ENCODE data around the gene TFDP2. TPM values are rescaled to one million over a fixed set of nuclear protein-coding genes. Genes with fewer than 3 reads are reported as not detected.

Gene TFDP2
- total RNA-seq, 2 donors from 2014 or later, result 62.7 to 76.4 TPM

- H3K27me3 Mint-ChIP-seq (ENCODE audit: insufficient read depth), result no peaks in the 10 kb centered on the region
- no peak overlapping the region for H3K4me3 Mint-ChIP-seq
- Histone ChIP-seq H3K36me3 (ENCODE audit: control insufficient read depth, insufficient read depth, low read length) (no peaks in the 10 kb centered on the region), H3K27me3 (ENCODE audit: control insufficient read depth, insufficient read depth, low read length, poor library complexity, severe bottlenecking) (no peaks in the 10 kb centered on the region), H3K27ac (ENCODE audit: low read depth, low read length) (no peak overlapping the region), H3K4me3 (ENCODE audit: low read length) (no peak overlapping the region), H3K9me3 (ENCODE audit: control insufficient read depth, low read length) (no peaks in the 10 kb centered on the region), H3K9ac (ENCODE audit: extremely low read depth, low read length, poor library complexity, severe bottlenecking) (no peak overlapping the region), H3K4me1 (ENCODE audit: control insufficient read depth, insufficient read depth, low read length) (no peaks in the 10 kb centered on the region)
- DNase-seq, result no peak
- peaks cover 8% of the 10 kb centered on the region for H3K36me3 Mint-ChIP-seq (ENCODE audit: low read depth)
- no peak for TF ChIP-seq CTCF (conservative IDR thresholded peaks at IDR 0.05)
- H3K9me3 Mint-ChIP-seq, result no peaks in the 10 kb centered on the region
- WGBS, 2 experiments (ENCODE audit: insufficient coverage in 1 of 2, insufficient read length in 1 of 2), result 100% methylated on average over 1 to 2 of the region's 2 CpGs
- no peaks in the 10 kb centered on the region for H3K4me1 Mint-ChIP-seq
- H3K27ac Mint-ChIP-seq, result no peak overlapping the region
Observed at GRCh38 chr3:142013993-142014392, 135.4 kb downstream of the TFDP2 start.

GRCh38 chr3:142013326-142013980, 135.9 kb downstream of the TFDP2 start:
- H3K36me3 Mint-ChIP-seq (ENCODE audit: low read depth), result peaks cover 8% of the 10 kb centered on the region
- no peaks in the 10 kb centered on the region for H3K9me3 Mint-ChIP-seq
- Histone ChIP-seq H3K4me1 (ENCODE audit: control insufficient read depth, insufficient read depth, low read length) (no peaks in the 10 kb centered on the region), H3K27ac (ENCODE audit: low read depth, low read length) (no peak overlapping the region), H3K9me3 (ENCODE audit: control insufficient read depth, low read length) (no peaks in the 10 kb centered on the region), H3K9ac (ENCODE audit: extremely low read depth, low read length, poor library complexity, severe bottlenecking) (no peak overlapping the region), H3K36me3 (ENCODE audit: control insufficient read depth, insufficient read depth, low read length) (no peaks in the 10 kb centered on the region), H3K27me3 (ENCODE audit: control insufficient read depth, insufficient read depth, low read length, poor library complexity, severe bottlenecking) (no peaks in the 10 kb centered on the region), H3K4me3 (ENCODE audit: low read length) (no peak overlapping the region)
- DNase-seq, result no peak
- 95 to 100% methylated on average over 1 to 2 of the region's 2 CpGs for WGBS, 2 experiments (ENCODE audit: insufficient coverage in 1 of 2, insufficient read length in 1 of 2)
- H3K4me3 Mint-ChIP-seq, result no peak overlapping the region
- no peak overlapping the region for H3K27ac Mint-ChIP-seq
- no peak for TF ChIP-seq CTCF (conservative IDR thresholded peaks at IDR 0.05)
- no peaks in the 10 kb centered on the region for H3K4me1 Mint-ChIP-seq
- H3K27me3 Mint-ChIP-seq (ENCODE audit: insufficient read depth), result no peaks in the 10 kb centered on the region

GRCh38 chr3:142009029-142009428, 140.3 kb downstream of the TFDP2 start:
- H3K4me3 Mint-ChIP-seq, result no peak overlapping the region
- H3K9me3 Mint-ChIP-seq, result no peaks in the 10 kb centered on the region
- Histone ChIP-seq H3K9ac (ENCODE audit: extremely low read depth, low read length, poor library complexity, severe bottlenecking) (no peak overlapping the region), H3K36me3 (ENCODE audit: control insufficient read depth, insufficient read depth, low read length) (peaks cover 10% of the 10 kb centered on the region), H3K4me1 (ENCODE audit: control insufficient read depth, insufficient read depth, low read length) (peaks cover 3% of the 10 kb centered on the region), H3K4me3 (ENCODE audit: low read length) (no peak overlapping the region), H3K27ac (ENCODE audit: low read depth, low read length) (no peak overlapping the region), H3K9me3 (ENCODE audit: control insufficient read depth, low read length) (no peaks in the 10 kb centered on the region), H3K27me3 (ENCODE audit: control insufficient read depth, insufficient read depth, low read length, poor library complexity, severe bottlenecking) (no peaks in the 10 kb centered on the region)
- H3K36me3 Mint-ChIP-seq (ENCODE audit: low read depth), result peaks cover 3% of the 10 kb centered on the region
- TF ChIP-seq CTCF (conservative IDR thresholded peaks at IDR 0.05), result no peak
- no peak overlapping the region for H3K27ac Mint-ChIP-seq
- no peaks in the 10 kb centered on the region for H3K27me3 Mint-ChIP-seq (ENCODE audit: insufficient read depth)
- no peak for DNase-seq
- no peaks in the 10 kb centered on the region for H3K4me1 Mint-ChIP-seq
- WGBS, 2 experiments (ENCODE audit: insufficient coverage in 1 of 2, insufficient read length in 1 of 2), result 92 to 94% methylated on average over 1 of the region's 1 CpG

Data from endodermal cell (in vitro differentiated cells).